Ishikawa (cell line): ENCODE results near the gene NUTF2.

Experiments
- CEBPB ChIP-seq: IDR thresholded peaks from 2 replicates; pipeline ENCODE4 v1.6.1; 2012
- CREB1 ChIP-seq: IDR thresholded peaks from 2 replicates; pipeline ENCODE4 v1.6.1; 2012; ENCODE audit warnings: low read depth
- EGR1 ChIP-seq: IDR thresholded peaks from 2 replicates; pipeline ENCODE4 v1.6.1; 2012
- EP300 ChIP-seq: IDR thresholded peaks from 2 replicates; pipeline ENCODE4 v1.6.1; 2012; ENCODE audit warnings: borderline replicate concordance
- FOXM1 ChIP-seq: IDR thresholded peaks from 2 replicates; pipeline ENCODE4 v1.6.1; 2012; ENCODE audit warnings: low read depth, borderline replicate concordance
- MAX ChIP-seq: IDR thresholded peaks from 2 replicates; pipeline ENCODE4 v1.6.1; 2012
- NFIC ChIP-seq: IDR thresholded peaks from 2 replicates; pipeline ENCODE4 v1.6.1; 2012
- RAD21 ChIP-seq: IDR thresholded peaks from 2 replicates; pipeline ENCODE4 v1.6.1; 2012; ENCODE audit warnings: low read depth
- TAF1 ChIP-seq: IDR thresholded peaks from 2 replicates; pipeline ENCODE4 v1.6.1; 2012; ENCODE audit warnings: low read depth, mild to moderate bottlenecking
- TCF12 ChIP-seq: IDR thresholded peaks from 2 replicates; pipeline ENCODE4 v1.6.1; 2012; ENCODE audit warnings: low read depth
- TEAD4 ChIP-seq: IDR thresholded peaks from 2 replicates; pipeline ENCODE4 v1.6.1; 2012
- USF1 ChIP-seq: IDR thresholded peaks from 2 replicates; pipeline ENCODE4 v1.6.1; 2012
- YY1 ChIP-seq: IDR thresholded peaks from 2 replicates; pipeline ENCODE4 v1.6.1; 2012; ENCODE audit warnings: low read depth
- ZBTB7A ChIP-seq: IDR thresholded peaks from 2 replicates; pipeline ENCODE4 v1.6.1; 2012; ENCODE audit warnings: low read depth
- TF ChIP-seq, protein P1 (sequence below): IDR thresholded peaks from 2 replicates; pipeline ENCODE4 v1.6.1; 2012; ENCODE audit warnings: low read depth, mild to moderate bottlenecking

The NUTF2 gene

DNA sequence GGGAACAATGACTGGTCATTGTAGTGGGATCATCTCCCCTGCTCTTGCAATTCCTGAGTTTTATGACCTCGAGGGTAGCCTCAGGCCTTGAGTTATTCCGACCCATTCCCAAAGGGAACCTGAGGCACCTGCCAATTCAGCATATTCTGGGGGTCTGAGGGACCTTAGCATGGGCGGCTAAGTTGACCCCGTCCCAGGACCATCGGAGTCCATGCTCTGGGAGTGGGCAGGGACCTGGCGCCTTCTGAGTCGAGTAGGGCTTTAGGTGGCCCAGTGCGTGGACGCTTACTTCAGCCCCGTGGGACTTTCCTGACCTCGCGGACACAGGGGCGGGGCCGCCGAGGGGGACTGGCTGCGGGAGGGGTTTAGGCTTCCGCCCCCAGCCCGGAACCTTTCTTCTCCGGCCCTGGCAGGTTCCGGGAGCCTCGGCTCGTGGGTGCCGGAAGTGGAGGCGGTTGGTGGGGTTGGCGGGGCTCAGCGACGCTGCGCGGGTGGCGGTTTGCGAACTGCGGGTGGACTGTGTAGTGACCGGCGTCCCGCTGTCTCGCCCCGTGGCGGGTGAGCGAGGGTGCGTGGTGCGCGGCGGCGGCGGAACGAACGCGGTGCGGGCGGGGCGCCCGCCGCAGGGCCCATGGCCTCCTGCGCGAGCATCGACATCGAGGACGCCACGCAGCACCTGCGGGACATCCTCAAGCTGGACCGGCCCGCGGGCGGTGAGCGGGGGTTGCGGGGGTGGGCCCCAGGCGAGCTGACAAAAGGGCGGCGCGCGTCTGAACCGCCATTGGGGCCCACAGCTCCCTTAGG lies 26.1 kb downstream of the NUTF2 start, which contains the start of gene EDC4:
Gene EDC4 (plus strand): TSS at position 422 of the 804 bp plus-strand sequence. CDS start 210 bp downstream, at position 632.
- TF ChIP-seq RAD21 = no peak
- TF ChIP-seq MAX = peak; percentile 78
- TF ChIP-seq FOXM1 = no peak
- TF ChIP-seq EP300 = 0 out of 2 replicates have a peak, but pooled peaks have one; percentile 46
- TF ChIP-seq ZBTB7A = 0 out of 2 replicates have a peak, but pooled peaks have one; percentile 26
- peak; percentile 95 for TF ChIP-seq EGR1
- TF ChIP-seq YY1 = peak; percentile 61; the same call in 1 of the 2 replicates
- TF ChIP-seq USF1 = peak; percentile 63
- TF ChIP-seq TCF12 = peak; percentile 51
- peak; percentile 26; the same call in 1 of the 2 replicates for TF ChIP-seq TEAD4
- TF ChIP-seq, protein P1, sequence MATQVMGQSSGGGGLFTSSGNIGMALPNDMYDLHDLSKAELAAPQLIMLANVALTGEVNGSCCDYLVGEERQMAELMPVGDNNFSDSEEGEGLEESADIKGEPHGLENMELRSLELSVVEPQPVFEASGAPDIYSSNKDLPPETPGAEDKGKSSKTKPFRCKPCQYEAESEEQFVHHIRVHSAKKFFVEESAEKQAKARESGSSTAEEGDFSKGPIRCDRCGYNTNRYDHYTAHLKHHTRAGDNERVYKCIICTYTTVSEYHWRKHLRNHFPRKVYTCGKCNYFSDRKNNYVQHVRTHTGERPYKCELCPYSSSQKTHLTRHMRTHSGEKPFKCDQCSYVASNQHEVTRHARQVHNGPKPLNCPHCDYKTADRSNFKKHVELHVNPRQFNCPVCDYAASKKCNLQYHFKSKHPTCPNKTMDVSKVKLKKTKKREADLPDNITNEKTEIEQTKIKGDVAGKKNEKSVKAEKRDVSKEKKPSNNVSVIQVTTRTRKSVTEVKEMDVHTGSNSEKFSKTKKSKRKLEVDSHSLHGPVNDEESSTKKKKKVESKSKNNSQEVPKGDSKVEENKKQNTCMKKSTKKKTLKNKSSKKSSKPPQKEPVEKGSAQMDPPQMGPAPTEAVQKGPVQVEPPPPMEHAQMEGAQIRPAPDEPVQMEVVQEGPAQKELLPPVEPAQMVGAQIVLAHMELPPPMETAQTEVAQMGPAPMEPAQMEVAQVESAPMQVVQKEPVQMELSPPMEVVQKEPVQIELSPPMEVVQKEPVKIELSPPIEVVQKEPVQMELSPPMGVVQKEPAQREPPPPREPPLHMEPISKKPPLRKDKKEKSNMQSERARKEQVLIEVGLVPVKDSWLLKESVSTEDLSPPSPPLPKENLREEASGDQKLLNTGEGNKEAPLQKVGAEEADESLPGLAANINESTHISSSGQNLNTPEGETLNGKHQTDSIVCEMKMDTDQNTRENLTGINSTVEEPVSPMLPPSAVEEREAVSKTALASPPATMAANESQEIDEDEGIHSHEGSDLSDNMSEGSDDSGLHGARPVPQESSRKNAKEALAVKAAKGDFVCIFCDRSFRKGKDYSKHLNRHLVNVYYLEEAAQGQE = no peak
- TF ChIP-seq CREB1 = no peak
- TF ChIP-seq TAF1 = peak; percentile 91
- TF ChIP-seq NFIC = peak; percentile 25; the same call in 1 of the 2 replicates
- TF ChIP-seq CEBPB = peak; percentile 28; the same call in 1 of the 2 replicates

DNA sequence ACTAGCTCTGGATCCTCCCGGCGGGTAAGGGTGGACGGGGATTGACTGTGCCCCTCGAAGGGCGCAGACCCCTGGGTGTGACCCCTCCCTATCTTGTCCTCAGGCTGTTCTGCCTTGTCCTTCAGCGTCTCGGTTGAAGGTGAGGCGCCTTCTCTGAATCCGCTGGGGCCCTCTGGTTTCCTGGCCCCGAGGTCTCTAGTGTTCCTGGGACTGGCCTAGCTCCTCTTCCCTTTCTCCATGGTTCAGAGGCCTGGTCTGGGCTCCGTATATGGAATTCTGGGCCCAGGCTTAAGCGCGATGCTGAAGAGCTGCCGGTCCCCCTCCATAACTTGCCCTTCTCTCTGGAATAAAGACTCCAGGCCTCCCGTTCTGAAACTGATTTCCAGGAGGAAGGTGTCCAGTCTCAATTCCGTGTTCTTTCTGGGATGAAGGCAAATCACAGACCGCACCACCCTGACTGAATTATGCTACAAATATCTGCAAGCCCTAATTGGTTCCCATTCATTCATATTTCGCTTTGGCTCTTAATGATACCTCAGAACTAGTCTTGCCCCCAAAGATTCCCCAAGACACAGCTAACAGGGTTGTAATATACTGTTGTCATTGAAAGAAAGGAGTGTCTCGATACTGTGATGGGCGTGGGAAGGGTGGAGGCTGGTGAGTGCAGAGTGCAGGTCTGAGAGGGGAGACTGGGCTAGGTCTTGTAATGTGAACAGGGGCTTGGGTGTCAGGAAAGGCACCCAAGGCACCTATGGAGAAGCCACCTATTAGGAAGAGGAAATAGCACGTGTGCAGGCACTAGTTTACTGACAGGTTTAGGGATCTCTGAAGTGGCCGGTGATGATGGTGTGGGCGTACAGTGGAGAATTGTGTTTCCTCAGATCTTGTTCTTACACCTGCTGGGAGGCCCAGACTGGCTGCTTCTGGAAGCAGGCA lies 27.0 kb downstream of the NUTF2 start:
- no peak for TF ChIP-seq NFIC
- TF ChIP-seq, protein P1 = no peak
- TF ChIP-seq TAF1 = no peak
- TF ChIP-seq EGR1 = no peak
- TF ChIP-seq EP300 = no peak
- no peak for TF ChIP-seq USF1
- TF ChIP-seq YY1 = no peak
- TF ChIP-seq TEAD4 = no peak
- TF ChIP-seq MAX = no peak
- no peak for TF ChIP-seq FOXM1
- no peak for TF ChIP-seq ZBTB7A
- TF ChIP-seq RAD21 = no peak
- no peak for TF ChIP-seq CEBPB
- TF ChIP-seq CREB1 = no peak
- TF ChIP-seq TCF12 = no peak

- TF ChIP-seq TAF1 (no peak), EGR1 (no peak), EP300 (no peak), NFIC (no peak), MAX (no peak), TEAD4 (no peak), RAD21 (no peak), USF1 (no peak), ZBTB7A (no peak)
Observed at GRCh38 chr16:67874372-67874771, 27.6 kb downstream of the NUTF2 start.

- TF ChIP-seq YY1 (no peak), ZBTB7A (no peak), CREB1 (no peak), EP300 (no peak), FOXM1 (no peak), EGR1 (no peak), TCF12 (no peak), TAF1 (no peak), RAD21 (no peak), CEBPB (no peak), MAX (no peak), TEAD4 (no peak)
- TF ChIP-seq, protein P1 = no peak
Observed at GRCh38 chr16:67877064-67877463, 30.3 kb downstream of the NUTF2 start.
